Umbilical cord (tissue), 2 donors: ENCODE data around the gene PANK4. TPM values are rescaled to one million over a fixed set of nuclear protein-coding genes. Genes with fewer than 3 reads are reported as not detected.

Experiments
- DNase-seq: peaks from one replicate; pipeline ENCODE4 v3.0.0-alpha.2; 2015; ENCODE audit warnings: low spot score
- total RNA-seq: library from RNA; depleted of rRNA; stranded (reverse); fragments of >200 nt; gene quantifications from one replicate; pipeline ENCODE4 v1.2.3, GENCODE V29; 2014; ENCODE audit warnings: low replicate concordance; ENCODE audit not compliant: insufficient read depth

The PANK4 gene
- total RNA-seq, 1 donor from 2014 or later: 14.7 TPM

DNA sequence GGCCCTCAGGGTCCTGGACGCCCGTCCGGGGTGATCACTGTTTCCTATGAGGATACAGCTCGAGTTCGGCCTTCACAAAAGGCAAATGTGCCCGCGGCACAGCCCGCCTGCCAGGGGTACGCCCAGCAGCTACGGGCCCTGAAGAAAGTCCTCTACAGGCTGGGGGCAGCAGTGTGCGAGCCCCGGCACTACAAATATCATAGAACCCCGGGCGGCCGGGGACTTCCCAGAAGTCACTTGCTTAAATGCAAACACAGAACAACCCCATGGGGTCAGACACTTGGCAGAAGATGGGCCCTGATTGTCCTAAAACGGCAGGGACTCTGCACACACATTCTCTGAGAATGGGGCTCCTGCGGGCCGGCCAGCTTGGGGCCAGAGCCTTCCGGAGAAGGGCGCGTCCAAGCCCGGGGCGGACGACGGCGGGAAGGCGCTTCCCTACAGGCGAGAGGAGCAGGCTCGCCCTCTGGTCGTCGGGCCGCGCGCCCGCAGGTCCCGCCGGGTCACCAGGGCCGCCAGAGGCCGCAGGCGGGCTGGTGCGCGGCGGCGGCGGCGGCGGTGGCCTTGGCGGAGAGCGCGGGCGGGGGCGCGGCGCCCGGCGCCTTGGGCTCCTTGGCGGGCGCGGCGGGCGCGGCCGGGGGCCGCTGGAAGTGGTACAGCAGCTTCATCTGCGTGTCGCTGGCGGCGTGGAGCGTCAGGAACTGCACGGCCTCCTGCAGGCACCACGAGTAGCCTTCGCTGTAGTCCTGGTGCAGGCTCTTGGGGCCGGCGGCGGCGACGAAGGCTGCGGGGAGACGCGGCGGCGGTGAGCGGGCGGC lies 2.8 kb upstream of the PANK4 start:
- DNase-seq: no peak

DNA sequence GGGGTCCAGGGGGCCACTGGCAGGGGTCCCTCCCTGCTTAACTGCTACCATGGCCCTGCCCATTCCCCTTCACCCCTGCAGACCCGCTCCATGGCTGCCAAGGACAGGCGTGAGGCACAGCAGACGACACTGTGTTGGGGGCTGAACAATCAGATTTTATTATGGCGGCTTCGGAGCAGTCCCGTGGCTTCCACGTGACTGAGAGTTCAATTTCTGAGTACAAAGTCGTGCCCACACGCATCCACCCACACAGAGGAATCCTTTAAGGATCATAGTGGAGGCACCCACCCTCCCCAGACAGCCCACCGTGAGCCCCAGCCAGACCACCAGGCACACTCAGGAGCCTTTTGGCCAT lies 2.2 kb upstream of the PANK4 start:
- no peak for DNase-seq

DNA sequence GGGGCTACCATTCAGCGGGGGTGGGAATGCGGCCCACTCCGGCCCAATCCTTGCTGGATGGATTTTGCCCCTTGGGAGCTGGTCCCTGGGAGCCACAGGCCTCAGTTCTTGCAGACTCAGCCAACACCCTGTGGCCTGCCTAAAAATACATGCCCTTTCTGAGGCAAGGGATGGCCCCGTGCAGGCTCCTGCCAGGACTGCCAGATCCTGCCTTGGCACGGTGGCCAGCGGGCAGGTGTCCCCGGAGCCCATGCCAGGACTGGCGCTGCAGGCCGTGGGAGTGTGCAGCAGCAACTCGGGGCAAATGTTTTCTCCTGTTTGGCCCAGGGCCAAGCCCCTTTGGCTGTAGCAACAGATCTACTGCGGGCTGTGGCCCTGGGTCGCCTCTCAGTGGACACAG lies 1.6 kb upstream of the PANK4 start:
- no peak for DNase-seq

DNA sequence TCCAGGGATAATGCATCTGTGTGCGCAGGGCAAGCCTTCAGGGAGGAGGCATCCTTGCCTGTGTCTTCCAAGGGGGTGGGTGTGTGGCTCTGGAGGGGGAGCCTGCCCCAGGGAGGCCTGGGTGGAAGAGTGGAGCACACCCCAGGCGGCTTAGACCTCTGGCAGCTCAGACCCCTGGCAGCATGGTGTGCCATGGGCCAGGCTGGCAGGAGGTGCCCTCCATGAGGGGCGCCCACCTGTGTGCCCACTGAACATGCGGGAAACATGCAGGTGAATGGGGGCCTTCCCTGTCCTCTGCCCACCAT lies 1.1 kb upstream of the PANK4 start:
- no peak for DNase-seq

DNA sequence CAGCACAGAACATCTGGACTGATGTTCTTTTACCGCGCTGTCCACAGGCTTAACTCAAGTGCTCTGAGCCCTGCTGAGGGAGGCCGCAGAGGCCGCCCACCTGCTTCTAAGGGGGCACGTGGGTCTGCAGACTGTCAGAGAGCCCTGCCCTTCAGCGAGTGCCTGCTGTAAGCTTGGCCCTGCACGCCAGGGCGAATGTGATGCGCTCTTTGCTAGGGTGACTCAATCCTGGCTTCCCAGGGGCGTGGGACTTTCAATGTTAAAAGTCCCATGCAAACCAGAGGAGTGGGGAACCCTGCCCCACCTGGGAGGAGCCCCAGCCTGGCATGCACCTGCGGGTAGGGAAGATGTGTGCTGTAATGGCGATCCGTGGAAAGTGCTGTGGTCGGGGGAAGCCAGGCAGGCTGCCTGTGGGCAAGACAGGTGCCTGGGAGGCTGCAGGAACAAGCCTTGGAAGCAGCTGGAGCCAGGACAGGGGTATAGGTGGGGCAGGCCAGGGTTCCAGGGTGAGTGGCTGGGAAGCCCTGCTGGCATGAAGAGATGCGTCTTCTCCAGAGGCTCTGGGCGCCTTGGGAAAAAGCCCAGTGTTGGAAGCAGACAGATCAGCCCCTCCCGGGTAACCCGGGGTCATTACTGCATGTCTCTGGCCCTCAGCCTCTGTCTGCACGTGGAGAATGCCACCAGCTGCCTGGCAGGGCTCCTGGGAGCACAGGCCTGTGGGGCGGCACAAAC lies 594 bp upstream of the PANK4 start:
- DNase-seq: peak; percentile 66

DNA sequence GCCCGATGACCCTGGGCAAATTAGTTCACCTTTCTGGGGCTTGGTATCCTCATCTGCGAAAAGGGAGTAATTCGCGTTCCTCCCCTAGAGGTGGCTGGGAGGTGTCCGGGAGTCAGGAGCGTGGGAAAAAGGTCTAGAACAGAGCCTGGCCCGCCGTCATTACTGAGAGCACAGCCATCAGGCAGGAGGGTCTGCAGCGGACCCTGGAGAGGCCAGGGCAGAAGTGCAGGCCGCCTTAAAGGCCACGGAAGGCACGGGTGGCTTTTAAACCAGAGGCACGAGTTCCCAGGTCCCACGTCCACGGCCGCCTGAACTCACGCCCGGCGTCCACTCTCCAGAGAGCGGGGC lies 850 bp downstream of the PANK4 start:
- DNase-seq: no peak

DNA sequence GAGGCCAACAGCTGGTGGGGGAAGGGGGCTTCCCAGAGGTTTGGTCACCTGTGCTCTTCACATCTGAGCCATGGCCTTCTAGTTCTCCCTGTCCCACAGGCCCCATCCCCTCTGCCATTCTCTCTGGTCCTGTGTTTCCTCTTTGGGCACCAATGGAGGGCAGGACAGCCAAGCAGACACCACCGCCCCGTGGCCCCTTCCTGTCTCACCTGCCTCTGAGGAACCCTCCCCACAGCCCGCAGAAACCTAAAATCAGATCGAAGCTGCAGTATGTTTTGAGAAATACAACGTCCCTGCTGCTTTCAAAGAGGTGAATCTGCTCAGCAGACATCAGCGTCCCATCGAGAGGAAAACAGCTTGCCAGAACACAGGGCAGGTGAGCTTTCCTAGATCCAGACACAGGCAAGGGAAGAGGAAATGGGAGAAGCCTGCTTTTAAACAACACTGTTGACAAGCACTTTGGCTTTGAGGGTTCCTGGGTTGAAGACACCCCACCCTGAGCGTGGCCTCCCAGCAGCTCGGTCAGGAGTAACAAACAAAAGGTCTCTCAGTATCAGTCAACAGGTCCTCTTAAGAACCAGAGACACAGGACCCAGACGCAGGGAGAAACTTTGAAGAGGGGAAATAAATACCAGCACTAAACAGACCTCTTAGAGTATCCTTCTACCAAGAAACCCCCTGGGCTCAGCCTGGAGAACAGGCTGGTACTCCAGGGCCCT lies 2.3 kb downstream of the PANK4 start:
- DNase-seq: no peak

DNA sequence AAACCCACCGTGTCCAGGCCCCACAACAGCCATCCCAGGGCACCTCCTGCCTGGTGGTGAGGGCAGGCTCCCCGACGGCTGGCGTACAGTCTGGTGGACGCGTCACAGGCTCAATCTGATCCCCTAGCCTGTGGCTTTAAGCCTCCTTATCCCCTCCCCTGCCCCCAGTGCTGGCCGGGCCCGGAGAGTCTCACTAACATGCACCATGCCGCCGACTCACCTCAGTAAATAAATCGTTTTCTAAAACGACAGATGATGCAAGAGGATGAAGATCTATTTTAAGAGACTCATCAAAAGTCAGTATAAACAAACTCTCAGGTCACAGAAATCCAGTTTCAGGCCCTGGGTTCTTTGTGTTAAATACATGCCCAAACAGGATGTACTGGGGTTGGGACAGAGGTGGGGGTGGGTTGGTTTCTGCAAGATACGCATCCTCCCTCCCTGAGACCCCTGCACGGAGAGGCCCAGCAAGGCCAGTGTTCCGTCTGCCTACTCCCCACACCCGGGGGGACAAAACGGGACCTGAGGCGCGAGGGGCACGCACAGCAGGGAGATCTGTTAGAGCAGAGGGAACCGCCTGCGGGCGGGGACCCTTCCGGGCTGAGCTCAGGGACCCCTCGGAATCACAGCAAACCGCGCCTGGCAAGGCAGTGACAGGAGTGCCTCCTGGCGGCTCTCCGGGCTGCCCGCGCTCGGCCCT lies 3.1 kb downstream of the PANK4 start:
- DNase-seq: no peak

DNA sequence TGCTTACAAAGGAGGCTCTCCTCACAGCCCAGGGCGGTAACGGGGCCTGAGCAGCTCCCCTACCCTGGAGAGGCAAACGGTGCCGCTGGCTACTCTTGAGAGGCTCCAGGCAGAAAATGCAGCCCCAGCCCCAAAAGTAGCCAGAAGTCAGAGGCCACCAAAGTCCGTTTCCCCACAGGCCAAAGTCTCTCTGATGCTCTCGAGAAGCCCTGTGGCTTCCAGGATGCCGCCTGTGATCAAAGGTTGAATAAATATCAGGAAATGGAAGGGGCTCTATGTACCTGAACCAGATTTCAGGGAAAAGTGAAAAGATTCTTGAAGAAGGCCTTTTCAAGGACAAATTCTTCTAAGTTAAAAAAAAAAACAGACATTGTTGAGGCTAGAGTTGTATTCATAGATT lies 4.2 kb downstream of the PANK4 start:
- DNase-seq: no peak

DNA sequence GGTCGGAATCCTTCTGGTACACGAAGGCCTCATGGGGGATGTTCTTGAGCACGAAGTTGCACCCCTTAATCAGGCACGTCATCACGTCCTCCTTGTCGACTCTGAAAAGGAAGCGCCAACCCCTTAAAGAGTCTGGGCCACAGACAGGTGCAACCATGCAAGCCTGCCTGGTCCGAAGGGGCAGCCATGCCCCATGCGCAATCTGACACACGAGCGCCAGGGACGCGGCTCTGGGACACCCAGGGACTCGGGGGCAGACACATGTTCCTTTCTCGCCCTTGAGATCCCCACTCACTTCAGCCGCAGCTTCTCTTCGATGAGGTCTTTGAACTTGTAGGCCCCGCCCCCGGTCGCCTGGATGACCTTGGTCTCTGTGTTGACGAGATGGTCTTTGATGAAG lies 5.6 kb downstream of the PANK4 start:
- no peak for DNase-seq

DNA sequence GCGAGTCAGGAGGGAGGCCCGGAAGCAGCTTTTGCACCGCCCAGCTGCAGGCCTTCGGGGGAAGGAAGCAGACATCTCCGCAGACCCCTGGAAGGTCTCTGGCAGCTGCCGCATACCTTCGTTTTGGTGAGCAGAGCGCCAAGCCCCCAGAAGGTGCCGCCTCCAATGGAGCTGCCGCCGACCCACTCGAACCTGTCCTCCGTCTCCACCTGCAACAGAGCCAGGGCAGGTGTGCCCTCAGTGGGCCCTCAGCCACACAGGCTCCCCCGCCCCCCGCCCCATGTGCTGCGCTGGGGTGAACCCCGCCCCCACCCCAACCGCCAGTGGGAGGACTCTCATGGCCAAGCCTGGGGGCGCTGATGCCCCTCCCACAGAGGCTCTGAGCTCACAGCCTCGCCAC lies 6.2 kb downstream of the PANK4 start:
- DNase-seq: no peak

DNA sequence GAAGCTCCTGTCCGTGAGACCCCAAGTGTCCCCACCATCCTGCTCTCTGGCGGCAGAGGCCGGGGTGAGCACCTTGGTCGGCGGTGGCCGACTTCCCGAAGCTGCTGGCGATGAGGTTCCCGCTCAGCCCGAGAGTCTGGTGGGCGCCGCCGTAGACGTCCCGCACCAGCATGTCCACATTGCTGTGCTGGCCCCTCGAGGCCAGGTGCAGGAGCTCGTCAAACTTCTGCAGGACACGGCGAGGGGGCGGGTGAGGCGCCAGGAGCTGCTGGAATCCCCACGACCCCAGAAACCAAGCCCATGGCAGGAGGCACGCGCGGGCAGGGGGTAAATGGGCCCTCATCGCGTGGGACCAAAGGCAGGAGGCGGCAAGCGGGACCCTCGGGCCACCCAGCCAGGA lies 6.7 kb downstream of the PANK4 start:
- DNase-seq: no peak

DNA sequence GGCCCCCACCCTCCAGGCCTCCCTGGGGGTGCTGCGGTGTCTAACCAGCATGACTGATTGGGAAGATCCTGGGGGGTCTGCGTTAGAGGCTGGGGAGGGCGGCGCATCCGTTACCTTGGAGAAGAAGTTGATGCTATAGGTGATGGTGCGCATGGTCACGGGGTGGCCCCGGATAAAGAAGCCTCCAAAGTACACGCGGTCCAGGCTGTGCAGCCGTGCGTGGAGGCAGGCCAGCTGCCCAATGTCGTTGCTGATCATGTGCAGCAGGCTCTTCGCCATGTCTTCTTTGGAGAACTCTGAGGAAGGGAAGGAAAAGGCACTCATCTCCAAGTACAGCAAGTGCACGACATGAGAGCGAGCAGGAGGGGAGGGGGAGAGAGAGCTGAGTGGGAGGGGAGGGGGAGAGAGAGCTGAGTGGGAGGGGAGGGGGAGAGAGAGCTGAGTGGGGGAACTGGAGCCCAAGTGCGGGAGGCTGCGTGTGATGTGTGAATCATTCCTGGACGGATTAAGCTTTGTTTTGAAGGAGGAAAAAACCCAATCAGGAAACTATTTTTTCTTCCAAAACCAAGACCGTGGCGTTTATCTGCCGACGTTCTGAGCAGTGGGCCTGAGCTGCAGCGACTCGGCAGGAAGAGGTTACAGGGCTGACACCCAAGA lies 7.2 kb downstream of the PANK4 start:
- no peak for DNase-seq

DNA sequence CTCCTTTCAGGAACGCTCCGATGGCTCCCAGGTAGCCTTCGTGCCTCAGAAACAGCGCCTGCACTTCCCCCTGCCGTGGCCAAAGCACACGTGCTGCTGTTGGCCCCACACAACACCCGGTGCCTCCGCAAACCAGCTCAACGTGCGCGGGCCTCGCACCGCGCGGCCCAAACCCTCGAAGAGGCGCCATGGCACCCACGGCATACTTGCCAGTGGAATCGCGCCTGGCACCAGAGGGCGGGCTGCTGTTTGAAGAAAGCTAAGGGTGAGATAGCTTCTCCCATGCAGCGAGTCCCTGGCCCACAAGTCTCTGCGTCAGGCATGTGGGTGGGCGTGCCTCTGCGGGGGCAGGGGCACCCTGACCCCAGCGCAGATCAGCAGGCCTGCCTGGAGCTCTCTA lies 7.9 kb downstream of the PANK4 start:
- DNase-seq: no peak

DNA sequence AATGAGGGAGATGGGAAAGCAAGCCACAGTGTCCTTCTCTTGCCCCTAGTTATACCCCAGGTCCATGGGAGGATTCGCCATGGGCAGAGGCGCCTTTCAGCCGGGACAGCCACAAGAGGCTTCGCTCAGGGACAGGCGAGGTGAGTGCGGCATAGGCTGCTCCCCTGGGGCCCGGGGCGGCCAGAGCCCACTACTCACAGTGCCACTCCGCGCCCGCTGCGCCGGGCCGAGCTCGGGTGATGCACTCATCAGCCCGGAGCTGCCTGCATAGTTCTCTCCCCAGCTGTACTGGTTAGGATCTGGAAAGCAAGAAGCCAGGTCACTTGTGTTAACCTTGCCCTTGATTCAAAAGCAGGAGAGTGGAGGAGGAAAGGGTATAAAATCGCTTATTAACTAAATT lies 8.4 kb downstream of the PANK4 start:
- no peak for DNase-seq

DNA sequence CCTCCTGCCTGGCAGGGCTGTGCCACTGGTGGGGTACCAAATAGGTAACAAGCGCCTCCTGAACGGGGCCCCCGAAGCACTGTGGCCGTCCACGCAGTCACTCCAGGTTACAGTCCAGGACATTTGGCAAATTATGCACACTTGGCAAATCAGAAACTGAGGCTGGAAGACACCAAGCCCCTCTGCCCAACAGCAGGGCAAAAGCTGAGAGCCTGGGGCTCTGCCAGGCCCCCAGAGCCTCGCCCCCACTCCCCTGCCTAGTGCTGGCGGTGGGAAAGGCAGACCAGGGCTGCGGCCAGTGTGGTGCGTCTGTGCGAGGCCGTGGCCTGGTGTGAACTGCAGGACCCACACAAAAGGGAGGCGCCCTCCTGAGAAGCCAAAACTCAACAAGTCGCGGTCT lies 9.4 kb downstream of the PANK4 start:
- DNase-seq: no peak

DNA sequence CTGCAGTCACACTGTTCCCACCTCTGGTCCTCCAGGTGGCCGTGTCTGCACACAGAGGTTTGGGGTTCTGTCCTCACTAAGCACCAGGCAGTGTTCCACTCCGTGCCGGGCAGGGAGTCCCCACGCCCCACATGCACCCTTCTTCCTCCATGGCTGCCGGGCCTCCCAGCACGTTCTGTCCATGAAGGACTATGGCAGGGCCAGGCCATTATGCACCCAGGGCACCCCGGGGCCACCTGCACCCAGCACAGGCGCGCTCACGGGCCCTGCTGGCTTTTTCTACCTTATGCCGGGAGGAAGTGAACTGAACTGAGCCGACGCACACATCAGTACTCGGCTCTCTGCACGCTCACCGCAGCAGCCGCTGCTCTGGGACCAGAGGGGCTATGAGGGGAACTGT lies 10.3 kb downstream of the PANK4 start:
- DNase-seq: no peak

DNA sequence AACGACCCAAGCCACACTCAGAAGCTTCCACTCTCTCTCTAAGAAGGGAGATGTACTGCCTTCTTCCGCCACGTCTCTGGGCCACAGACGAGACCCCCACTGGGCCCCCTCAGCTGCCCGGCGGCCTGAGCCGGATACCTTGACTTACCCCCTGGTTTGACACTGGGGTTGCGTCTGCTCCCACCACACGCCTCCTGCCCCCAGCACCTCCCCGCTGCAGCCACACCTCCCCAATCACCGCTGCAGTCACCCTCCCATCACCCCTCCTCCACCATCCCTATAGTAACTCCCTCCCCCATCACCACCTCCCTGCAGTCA lies 10.7 kb downstream of the PANK4 start:
- DNase-seq: no peak

DNA sequence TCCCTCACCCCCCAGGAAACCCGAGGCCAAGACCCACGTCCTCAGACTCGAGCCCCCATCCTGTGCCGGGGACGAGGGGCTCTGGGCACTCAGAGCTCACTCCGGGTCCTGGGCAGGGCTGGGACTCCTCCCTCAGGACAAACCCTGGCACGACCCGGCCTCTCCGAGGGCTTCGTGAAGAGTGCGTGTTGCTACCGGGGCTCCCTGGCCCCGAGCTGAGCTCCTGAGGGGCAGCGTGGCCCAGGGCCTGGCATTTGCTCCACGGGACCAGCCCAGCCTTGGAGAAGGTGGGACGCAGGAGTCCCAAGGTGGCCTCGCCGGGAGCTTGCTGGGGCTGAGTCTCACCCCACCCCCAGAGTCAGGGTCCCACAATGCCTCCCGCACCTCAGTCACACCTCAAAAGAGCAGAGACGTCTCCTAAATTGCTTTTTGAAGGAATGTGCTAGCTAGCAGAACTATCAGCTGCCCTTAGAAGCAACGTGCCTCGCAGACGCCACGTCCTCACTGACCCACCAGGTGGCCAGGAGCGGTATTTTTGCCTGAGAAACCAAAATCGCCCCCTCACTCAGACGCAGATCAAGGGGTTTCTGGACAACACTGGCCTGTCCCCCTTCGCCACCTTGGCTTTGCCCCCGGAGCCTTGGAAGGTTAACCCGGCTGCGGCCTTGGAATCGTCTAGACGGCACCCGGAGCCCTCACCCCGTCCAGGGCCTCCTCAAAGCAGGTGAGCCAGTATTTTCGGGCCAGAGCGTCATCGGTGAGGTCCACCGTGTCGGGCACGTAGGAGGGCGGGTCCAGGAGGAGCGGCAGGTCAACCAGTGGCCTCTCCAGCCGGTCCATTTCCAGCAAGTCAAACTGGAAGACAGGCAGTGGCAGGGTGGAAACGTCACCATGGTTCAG lies 11.3 kb downstream of the PANK4 start:
- no peak for DNase-seq

DNA sequence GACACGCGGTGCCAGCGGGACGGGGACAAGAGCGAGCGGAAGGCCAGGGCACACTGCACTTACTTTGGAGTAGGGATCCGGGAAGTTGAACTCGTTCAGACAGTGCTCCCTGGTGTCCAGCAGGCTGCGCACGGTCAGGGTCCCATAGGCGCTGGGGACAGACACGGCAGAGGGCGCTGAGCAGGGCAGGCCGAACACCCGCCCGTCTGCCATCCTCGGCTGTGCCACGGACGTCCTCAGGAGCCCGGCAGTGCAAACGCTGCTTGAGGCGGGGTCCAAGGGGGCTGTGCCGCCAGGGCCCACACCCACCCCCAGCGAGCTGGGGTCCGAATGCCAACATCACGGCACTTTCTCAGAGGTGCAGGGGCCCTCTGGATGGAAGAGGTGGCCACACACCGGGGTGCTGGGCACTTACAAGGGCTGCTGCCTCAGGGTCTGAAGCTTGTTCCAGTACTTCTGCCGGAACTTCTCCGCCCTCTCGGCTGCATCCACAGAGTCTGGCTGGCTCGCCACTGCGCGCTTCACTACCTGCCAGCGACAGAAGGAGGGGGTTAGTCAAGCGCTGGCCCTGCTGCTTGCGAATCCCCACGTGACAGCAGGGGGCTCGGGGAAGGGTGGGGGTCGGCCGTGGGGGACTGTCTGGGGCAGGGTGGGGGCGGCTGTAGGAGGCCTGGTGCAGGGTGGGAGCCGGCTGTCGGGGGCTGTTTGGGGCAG lies 12.3 kb downstream of the PANK4 start:
- DNase-seq: no peak
